ENCODE data around the gene HSF2BP.
"Not testable (repeated sequence)": the region's sequence is repeated elsewhere in the genome, so short reads cannot be mapped to it uniquely, and the experiment has no call there.

Gene HSF2BP

DNA sequence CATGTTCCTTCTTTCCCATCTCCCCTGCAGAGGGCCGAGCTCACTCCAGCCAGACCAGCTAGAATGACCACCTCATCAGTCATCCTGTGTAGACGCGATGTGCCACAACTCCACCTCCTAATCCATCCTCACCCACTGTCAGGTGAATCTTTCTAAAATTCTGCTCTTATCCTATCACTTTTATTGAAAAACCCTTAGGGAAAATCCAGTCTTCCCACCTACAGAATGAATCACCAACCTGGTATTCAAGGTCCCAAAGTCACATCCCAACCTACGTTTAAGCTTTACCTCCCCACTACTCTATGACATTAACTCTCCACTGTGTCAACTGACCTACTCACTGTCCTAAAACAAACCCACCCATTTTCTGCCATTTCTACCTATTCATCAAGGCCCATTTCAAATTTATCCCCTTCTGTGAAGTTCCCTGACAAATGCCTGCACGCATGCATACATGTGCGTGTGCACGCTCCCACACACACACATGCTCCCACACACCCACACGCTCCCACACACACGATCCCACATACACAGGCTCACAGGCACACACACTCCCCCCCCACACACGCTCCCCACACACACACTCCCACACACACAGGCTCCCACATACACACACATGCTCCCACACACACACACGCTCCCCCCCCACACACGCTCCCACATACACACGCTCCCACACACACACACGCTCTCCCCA is 27.7 kb downstream of the HSF2BP start:
- Histone ChIP-seq H3K4me3 (ENCODE audit: low read length) (no peak overlapping the region), H3K9me3 (ENCODE audit: control insufficient read depth, low read length) (peaks cover 8% of the 10 kb centered on the region), H3K27me3 (replicated peaks; ENCODE audit: control insufficient read depth, insufficient read depth, low read length) (no peaks in the 10 kb centered on the region), H3K36me3 (ENCODE audit: control insufficient read depth, insufficient read depth, low read length, severe bottlenecking) (no peaks in the 10 kb centered on the region), H3K4me1 (ENCODE audit: control insufficient read depth, insufficient read depth, low read length) (peaks cover 10% of the 10 kb centered on the region), H3K9ac (ENCODE audit: low read length) (no peak overlapping the region)
- no peak for DNase-seq (ENCODE audit: low read depth)

DNA sequence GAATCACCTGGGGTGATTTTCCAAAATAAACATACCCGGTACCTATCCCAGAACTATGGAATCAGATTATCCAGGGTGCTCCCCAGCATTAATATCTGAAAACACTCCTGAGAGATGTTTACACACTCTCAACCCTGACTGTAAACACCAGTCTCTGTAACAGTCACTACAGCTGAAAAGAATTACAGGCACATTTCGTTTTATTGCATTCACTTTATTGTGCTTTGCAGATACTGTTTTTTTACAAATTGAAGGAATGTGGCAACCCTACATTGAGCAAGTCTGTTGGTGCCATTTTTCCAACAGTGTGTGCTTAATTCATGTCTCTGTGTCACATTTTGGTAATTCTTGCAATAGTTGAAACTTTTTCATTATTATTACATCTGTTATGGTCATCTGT is 31.8 kb downstream of the HSF2BP start:
- DNase-seq (ENCODE audit: low read depth), result no peak
- H3K4me3 ChIP-seq (ENCODE audit: low read length), result no peak overlapping the region
- no peak overlapping the region for H3K9ac ChIP-seq (ENCODE audit: low read length)
- no peaks in the 10 kb centered on the region for H3K36me3 ChIP-seq (ENCODE audit: control insufficient read depth, insufficient read depth, low read length, severe bottlenecking)
- H3K4me1 ChIP-seq (ENCODE audit: control insufficient read depth, insufficient read depth, low read length), result peaks cover 10% of the 10 kb centered on the region
- H3K9me3 ChIP-seq (ENCODE audit: control insufficient read depth, low read length), result peaks cover 8% of the 10 kb centered on the region
- H3K27me3 ChIP-seq (replicated peaks; ENCODE audit: control insufficient read depth, insufficient read depth, low read length), result no peaks in the 10 kb centered on the region

DNA sequence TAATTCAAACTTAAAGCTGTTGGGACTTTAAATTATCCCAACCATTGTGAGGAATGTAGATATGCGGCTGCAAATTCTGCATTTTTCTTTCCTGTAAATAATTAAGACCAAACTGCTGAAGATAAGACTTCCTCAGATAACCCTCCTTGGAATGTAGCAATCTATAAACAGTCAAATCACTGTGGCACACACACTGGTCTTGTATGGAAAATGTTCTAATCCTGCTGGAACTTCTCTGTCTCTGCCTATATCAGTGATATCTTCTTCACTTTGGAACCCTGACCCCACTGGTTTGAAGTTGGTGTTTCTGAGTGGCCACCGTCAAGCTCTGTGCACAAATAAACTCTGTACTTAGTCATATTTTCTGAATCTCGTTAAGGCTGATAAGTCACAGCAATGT is 32.9 kb downstream of the HSF2BP start:
- Histone ChIP-seq H3K36me3 (ENCODE audit: control insufficient read depth, insufficient read depth, low read length, severe bottlenecking) (no peaks in the 10 kb centered on the region), H3K4me1 (ENCODE audit: control insufficient read depth, insufficient read depth, low read length) (peaks cover 10% of the 10 kb centered on the region), H3K4me3 (ENCODE audit: low read length) (no peak overlapping the region), H3K27me3 (replicated peaks; ENCODE audit: control insufficient read depth, insufficient read depth, low read length) (no peaks in the 10 kb centered on the region), H3K9me3 (ENCODE audit: control insufficient read depth, low read length) (peaks cover 8% of the 10 kb centered on the region), H3K9ac (ENCODE audit: low read length) (no peak overlapping the region)
- DNase-seq (ENCODE audit: low read depth), result no peak

- Histone ChIP-seq H3K4me1 (ENCODE audit: control insufficient read depth, insufficient read depth, low read length) (peaks cover 10% of the 10 kb centered on the region), H3K4me3 (ENCODE audit: low read length) (no peak overlapping the region), H3K36me3 (ENCODE audit: control insufficient read depth, insufficient read depth, low read length, severe bottlenecking) (no peaks in the 10 kb centered on the region), H3K27me3 (replicated peaks; ENCODE audit: control insufficient read depth, insufficient read depth, low read length) (no peaks in the 10 kb centered on the region), H3K9ac (ENCODE audit: low read length) (no peak overlapping the region), H3K9me3 (ENCODE audit: control insufficient read depth, low read length) (peaks cover 20% of the 10 kb centered on the region)
- no peak for DNase-seq (ENCODE audit: low read depth)
These were observed 34.9 kb downstream of the HSF2BP start for GRCh38 chr21:43624339-43624738.

DNA sequence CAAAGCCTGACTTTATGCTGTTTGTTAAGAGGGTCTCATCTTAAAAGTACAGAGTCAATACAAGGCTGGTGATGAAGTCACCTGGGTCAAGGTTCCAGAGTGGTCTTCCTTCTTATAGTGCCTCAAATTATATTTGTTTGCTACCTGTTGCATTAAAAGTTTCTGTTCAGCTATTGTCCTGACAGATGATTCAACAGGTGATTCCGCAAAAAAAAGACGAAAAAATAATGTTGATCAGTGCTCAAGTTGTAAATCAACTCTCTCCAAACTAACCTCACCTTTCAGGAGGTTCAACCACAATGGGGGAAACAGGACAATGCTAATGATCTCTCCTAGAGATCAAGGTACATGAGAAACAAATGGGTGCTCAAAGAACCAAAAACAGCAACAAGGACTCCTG is 35.7 kb downstream of the HSF2BP start:
- peaks cover 10% of the 10 kb centered on the region for H3K4me1 ChIP-seq (ENCODE audit: control insufficient read depth, insufficient read depth, low read length)
- no peaks in the 10 kb centered on the region for H3K27me3 ChIP-seq (replicated peaks; ENCODE audit: control insufficient read depth, insufficient read depth, low read length)
- H3K36me3 ChIP-seq (ENCODE audit: control insufficient read depth, insufficient read depth, low read length, severe bottlenecking), result no peaks in the 10 kb centered on the region
- H3K9me3 ChIP-seq (ENCODE audit: control insufficient read depth, low read length), result peaks cover 15% of the 10 kb centered on the region
- no peak for DNase-seq (ENCODE audit: low read depth)
- no peak overlapping the region for H3K4me3 ChIP-seq (ENCODE audit: low read length)
- H3K9ac ChIP-seq (ENCODE audit: low read length), result no peak overlapping the region

DNA sequence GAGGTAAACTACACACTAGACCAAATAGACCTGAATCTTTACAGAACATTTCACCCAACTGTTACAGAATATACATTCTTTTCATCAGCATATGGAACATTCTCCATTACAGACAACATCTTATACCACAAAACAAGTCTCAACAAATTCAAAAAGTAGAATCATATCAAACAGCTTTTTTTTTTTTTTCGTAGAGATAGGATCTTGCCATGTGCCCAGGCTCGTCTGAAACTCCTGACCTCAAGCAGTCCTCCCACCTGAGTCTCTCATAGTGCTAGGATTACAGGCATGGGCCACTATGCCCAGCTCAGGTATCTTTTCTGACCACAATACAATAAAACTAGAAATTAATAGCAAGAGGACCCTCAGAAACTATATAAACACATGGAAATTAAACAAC is 36.5 kb downstream of the HSF2BP start:
- no peaks in the 10 kb centered on the region for H3K27me3 ChIP-seq (replicated peaks; ENCODE audit: control insufficient read depth, insufficient read depth, low read length)
- peaks cover 6% of the 10 kb centered on the region for H3K4me1 ChIP-seq (ENCODE audit: control insufficient read depth, insufficient read depth, low read length)
- no peak for DNase-seq (ENCODE audit: low read depth)
- no peak overlapping the region for H3K9ac ChIP-seq (ENCODE audit: low read length)
- H3K4me3 ChIP-seq (ENCODE audit: low read length), result no peak overlapping the region
- peaks cover 12% of the 10 kb centered on the region for H3K9me3 ChIP-seq (ENCODE audit: control insufficient read depth, low read length)
- H3K36me3 ChIP-seq (ENCODE audit: control insufficient read depth, insufficient read depth, low read length, severe bottlenecking), result no peaks in the 10 kb centered on the region

GRCh38 chr21:43619856-43620255 is 39.4 kb downstream of the HSF2BP start:
- Histone ChIP-seq H3K36me3 (ENCODE audit: control insufficient read depth, insufficient read depth, low read length, severe bottlenecking) (no peaks in the 10 kb centered on the region), H3K9ac (ENCODE audit: low read length) (no peak overlapping the region), H3K9me3 (ENCODE audit: control insufficient read depth, low read length) (peaks cover 12% of the 10 kb centered on the region), H3K27me3 (replicated peaks; ENCODE audit: control insufficient read depth, insufficient read depth, low read length) (no peaks in the 10 kb centered on the region), H3K4me1 (ENCODE audit: control insufficient read depth, insufficient read depth, low read length) (no peaks in the 10 kb centered on the region), H3K4me3 (ENCODE audit: low read length) (no peak overlapping the region)
- no peak for DNase-seq (ENCODE audit: low read depth)

DNA sequence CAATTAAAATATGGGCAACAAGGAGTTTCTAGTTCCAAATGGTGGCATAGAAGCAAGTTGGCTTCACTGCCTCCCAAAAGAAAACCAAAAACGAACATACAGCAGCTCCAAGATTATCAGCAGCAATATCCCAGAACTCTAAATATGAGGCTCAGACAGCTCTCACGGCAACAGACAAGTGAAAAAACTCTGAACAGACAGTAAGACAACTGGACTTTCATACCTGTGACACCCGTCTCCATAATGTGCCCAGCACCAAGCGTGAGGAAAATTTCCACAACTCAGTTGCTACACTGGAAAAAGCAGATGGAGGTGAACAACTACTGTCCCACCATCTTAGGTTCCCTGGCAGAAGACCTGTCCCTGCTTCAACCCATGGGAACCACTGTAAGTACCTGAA is 39.9 kb downstream of the HSF2BP start:
- Histone ChIP-seq H3K9me3 (ENCODE audit: control insufficient read depth, low read length) (peaks cover 12% of the 10 kb centered on the region), H3K9ac (ENCODE audit: low read length) (no peak overlapping the region), H3K27me3 (replicated peaks; ENCODE audit: control insufficient read depth, insufficient read depth, low read length) (no peaks in the 10 kb centered on the region), H3K36me3 (ENCODE audit: control insufficient read depth, insufficient read depth, low read length, severe bottlenecking) (no peaks in the 10 kb centered on the region), H3K4me1 (ENCODE audit: control insufficient read depth, insufficient read depth, low read length) (peaks cover 3% of the 10 kb centered on the region), H3K4me3 (ENCODE audit: low read length) (no peak overlapping the region)
- DNase-seq (ENCODE audit: low read depth), result no peak

DNA sequence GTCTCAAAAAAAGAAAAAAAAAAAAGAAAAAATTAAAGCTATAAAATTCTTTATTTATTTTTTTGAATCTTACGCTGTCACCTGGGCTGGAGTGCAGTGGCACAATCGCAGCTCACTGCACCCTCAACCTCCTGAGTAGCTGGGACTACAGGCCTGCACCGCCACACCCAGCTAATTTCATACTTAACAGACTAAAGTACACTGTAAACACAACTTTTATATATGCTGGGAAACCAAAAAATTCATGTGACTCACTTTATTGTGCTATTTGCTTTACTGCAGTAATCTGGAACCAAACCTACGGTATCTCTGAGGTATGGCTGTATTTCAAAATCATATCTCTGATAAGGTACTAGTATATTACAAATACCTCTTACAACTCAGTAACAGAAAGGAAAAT is 40.3 kb downstream of the HSF2BP start:
- no peak overlapping the region for H3K9ac ChIP-seq (ENCODE audit: low read length)
- peaks cover 7% of the 10 kb centered on the region for H3K4me1 ChIP-seq (ENCODE audit: control insufficient read depth, insufficient read depth, low read length)
- no peaks in the 10 kb centered on the region for H3K36me3 ChIP-seq (ENCODE audit: control insufficient read depth, insufficient read depth, low read length, severe bottlenecking)
- no peaks in the 10 kb centered on the region for H3K27me3 ChIP-seq (replicated peaks; ENCODE audit: control insufficient read depth, insufficient read depth, low read length)
- no peak for DNase-seq (ENCODE audit: low read depth)
- H3K9me3 ChIP-seq (ENCODE audit: control insufficient read depth, low read length), result peaks cover 12% of the 10 kb centered on the region
- H3K4me3 ChIP-seq (ENCODE audit: low read length), result no peak overlapping the region

DNA sequence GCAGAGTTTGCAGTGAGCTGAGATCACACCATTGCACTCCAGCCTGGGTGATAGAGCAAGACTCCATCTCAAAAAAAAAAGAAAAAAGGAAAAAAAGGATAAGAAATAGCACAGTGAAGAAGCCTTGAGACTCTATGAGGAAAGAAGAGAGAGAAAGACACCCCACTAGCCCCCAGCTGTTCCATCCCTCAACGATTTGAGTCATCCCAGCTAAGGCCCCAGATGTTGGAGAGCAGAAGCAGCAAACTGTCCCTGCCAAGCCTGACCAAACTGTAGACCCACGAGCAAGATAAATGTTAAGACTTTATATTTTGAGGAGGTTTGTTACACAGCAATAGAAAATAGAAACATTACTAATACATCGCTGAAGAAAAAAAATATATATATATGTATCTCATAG is 42.4 kb downstream of the HSF2BP start:
- DNase-seq (ENCODE audit: low read depth), result not testable (repeated sequence)
- H3K4me1 ChIP-seq (ENCODE audit: control insufficient read depth, insufficient read depth, low read length), result peaks cover 12% of the 10 kb centered on the region

DNA sequence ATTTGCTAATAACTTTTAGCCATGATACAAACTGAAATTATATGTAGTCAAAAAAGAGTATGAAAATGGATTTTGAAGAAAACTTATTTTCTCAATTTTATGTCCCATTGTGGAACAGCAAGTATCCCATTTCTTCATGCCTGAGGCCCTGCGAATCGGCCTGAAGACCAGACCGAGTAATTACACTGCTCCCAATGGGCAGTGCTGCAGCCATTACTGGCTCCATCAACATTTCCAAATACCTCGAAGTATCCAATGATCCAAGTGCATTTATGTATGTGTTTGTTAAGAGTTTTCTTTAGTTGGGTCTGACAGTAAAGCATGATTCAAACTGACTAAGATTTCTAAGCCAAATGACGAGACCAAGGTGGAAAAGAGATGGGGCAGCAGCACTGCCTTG is 44.4 kb downstream of the HSF2BP start:
- no peak for DNase-seq (ENCODE audit: low read depth)
- H3K9ac ChIP-seq (ENCODE audit: low read length), result no peak overlapping the region
- peaks cover 12% of the 10 kb centered on the region for H3K4me1 ChIP-seq (ENCODE audit: control insufficient read depth, insufficient read depth, low read length)
- H3K27me3 ChIP-seq (replicated peaks; ENCODE audit: control insufficient read depth, insufficient read depth, low read length), result no peaks in the 10 kb centered on the region
- no peak overlapping the region for H3K4me3 ChIP-seq (ENCODE audit: low read length)
- peaks cover 2% of the 10 kb centered on the region for H3K9me3 ChIP-seq (ENCODE audit: control insufficient read depth, low read length)
- H3K36me3 ChIP-seq (ENCODE audit: control insufficient read depth, insufficient read depth, low read length, severe bottlenecking), result no peaks in the 10 kb centered on the region

More for the DNA sequence above, 42.4 kb downstream of the HSF2BP start:
- not testable (repeated sequence) for H3K9ac ChIP-seq (ENCODE audit: low read length); H3K4me3 ChIP-seq (ENCODE audit: low read length); H3K36me3 ChIP-seq (ENCODE audit: control insufficient read depth, insufficient read depth, low read length, severe bottlenecking); H3K27me3 ChIP-seq (replicated peaks; ENCODE audit: control insufficient read depth, insufficient read depth, low read length)
- H3K9me3 ChIP-seq (ENCODE audit: control insufficient read depth, low read length), result peaks cover 12% of the 10 kb centered on the region

Data from adipocyte (in vitro differentiated cells).